HG03558 (cell line): ENCODE data around the gene PALD1.
"Not testable (repeated sequence)": the region's sequence is repeated elsewhere in the genome, so short reads cannot be mapped to it uniquely, and the experiment has no call there.

Experiments used
- ATAC-seq: cut with Tn5 transposase; IDR thresholded peaks from one replicate; pipeline ENCODE4 v1.9.1; 2021; ENCODE audit warnings: moderate number of reproducible peaks; ENCODE audit not compliant: unreplicated experiment; ENCODE audit errors: extremely low read depth

Gene PALD1

GRCh38 chr10:70480239-70480861 is 1.8 kb downstream of the PALD1 start:
- no peak for ATAC-seq

- ATAC-seq = no peak
Measured at GRCh38 chr10:70481105-70481504, 2.5 kb downstream of the PALD1 start.

DNA sequence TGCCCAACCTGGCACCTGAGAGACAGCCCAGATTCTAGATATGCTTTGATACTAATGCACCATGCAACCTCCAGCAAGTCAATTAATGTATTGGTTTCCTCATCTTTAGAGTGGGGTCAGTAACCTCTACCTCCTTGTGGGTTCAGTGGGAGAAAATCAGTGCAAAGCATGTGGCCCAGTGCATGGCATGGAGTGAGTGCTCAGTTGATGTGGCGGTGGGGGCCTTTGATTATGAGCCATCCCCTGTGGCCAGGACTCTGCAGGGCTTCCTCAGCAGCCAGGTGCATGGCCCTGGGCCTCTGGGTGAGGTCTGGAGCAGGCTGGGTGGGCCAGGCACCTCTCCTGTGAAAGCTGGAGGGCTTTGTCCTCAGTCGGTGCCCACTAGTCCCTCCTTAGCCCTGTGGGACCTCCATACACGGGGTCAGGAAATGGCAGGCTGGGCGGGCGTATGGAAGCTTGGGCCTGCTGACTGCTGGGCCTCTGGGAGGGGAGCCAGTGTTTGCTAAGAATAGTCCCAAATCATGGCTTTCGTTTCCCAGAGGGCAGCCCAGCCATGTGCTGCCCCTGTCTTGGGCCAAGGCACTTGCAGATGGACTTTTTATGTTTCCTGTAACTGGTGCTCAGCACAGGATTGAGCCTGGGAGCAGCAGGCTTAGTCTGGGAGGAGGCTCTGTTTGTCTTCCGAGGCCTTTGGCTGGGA is 3.4 kb downstream of the PALD1 start:
- no peak for ATAC-seq

GRCh38 chr10:70482982-70483760 is 4.6 kb downstream of the PALD1 start:
- ATAC-seq = no peak

GRCh38 chr10:70483872-70484271 is 5.3 kb downstream of the PALD1 start:
- ATAC-seq = not testable (repeated sequence)

- ATAC-seq = no peak
Measured at GRCh38 chr10:70487824-70488223, 9.3 kb downstream of the PALD1 start.

DNA sequence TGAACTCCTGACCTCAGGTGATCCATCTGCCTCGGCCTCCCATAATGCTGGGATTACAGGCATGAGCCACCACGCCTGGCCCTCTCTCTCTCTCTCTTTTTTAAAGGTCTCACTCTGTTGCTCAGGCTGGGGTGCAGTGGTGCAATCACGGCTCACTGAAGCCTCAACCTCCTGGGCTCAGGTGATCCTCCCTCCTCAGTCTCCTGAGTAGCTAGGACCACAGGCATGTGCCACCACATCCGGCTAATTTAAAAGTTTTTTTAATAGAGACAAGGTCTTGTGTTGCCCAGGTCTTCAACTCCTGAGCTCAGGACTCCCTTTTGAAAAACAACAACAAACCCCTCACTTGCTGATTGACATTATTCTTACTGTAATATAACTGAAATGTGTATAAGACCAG is 11.6 kb downstream of the PALD1 start:
- ATAC-seq = no peak

GRCh38 chr10:70491614-70492013 is 13.0 kb downstream of the PALD1 start:
- no peak for ATAC-seq

GRCh38 chr10:70492786-70493659 is 14.5 kb downstream of the PALD1 start:
- no peak for ATAC-seq

DNA sequence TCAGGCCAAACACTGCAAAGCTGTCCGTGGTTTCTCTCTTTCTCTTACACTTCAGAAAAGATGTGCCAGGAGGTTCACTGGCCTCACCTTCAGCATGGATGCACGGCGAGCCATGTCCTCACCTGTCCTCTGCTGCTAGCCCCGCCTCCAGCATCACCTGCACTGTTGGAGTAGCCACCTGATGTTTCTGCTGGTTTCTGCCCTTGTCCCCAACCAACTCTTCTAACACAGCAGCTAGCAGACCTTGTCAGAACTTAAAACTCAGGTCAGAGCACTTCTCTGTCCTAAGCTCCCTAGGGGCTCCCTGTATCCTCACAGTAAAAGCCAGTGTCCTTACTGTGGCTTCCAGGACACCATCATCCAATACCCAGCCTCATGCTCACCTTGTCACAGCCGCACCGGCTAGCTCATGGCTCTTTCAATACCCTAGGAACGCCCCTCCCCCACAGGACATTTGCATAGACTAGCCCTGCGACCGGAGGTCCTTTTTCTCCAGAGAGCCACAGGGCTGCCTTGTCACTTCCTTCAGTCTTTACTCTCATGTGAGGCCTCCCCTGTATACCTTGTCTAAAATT is 15.2 kb downstream of the PALD1 start:
- peak; percentile 60 for ATAC-seq

DNA sequence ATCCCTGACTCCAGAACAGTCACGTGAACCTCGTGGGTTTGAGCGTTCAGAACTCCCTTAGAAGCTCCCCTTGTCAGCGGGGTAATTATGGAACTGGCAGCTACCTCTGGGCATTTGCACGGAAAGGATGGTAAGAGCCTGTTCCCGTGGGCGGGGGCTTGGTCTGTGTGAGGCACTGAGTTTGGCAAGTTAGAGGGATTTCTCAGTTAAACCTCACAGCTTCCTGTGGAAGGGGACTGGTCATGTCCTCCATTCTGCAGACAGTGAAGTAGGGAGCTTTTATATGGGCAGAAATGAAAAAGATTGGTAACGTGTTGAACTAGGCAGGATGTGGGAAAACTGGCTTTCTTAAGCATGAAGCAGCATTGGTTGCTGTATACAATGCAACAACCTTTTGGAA is 16.0 kb downstream of the PALD1 start:
- ATAC-seq = no peak

DNA sequence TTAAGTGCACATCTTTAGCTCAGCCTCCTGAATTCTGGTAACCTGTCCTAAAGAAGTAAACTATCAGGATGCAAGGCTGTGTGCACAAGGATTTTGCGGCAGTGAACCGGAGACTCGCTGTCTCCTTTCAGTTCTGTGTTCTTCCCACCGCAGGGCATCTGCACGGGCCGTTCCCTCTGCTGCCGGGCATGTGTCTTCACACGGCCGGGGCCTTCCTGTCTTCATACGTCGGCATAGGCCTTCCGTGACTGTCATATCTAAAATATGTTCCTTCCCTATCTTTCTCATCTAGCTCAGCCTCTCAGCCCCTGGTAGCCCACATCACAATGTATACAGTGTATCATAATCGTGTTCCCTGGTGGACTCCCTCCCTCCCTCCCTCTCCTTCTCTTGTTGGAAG is 16.4 kb downstream of the PALD1 start:
- ATAC-seq = no peak

GRCh38 chr10:70495691-70496261 is 17.2 kb downstream of the PALD1 start:
- no peak for ATAC-seq

- no peak for ATAC-seq
Measured at GRCh38 chr10:70496341-70497119, 18.0 kb downstream of the PALD1 start.

DNA sequence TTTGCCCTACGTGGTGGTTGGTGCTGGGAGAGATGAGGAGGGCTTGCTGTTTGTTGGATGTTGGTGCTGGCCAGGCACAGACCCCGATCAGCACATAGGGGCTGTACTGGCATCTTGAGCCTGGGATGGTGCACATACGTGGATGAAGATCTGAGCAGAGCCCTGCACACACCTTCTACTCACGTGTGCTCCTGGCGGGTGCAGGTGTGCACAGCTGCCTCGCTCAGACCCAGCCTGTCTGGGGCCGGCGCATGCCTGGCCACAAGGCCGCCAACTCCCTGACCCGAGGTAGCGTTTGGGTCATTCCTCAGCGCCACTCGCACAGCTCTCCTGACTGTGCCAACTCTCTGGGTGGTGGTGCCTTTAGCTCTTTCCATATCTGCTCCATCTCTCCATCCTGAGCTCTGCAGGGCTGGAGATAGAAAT is 18.6 kb downstream of the PALD1 start:
- ATAC-seq = no peak

GRCh38 chr10:70498970-70499835 is 20.6 kb downstream of the PALD1 start:
- ATAC-seq = no peak

DNA sequence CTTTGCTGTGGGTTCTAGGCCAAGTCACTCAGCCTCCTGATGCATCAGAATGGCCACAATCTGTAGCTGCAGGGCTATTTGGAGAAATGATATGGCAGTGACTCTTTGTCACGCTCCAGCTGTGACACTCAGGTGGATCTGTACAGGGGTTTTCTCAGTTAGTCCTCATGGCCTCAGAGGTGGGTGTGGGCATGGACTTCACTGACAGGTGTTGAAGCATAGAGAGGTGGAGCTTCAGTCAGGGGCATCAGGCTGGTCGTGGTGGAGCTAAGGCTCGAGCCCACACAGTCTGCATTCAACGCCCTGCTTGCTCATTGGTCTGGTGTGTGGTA is 21.2 kb downstream of the PALD1 start:
- no peak for ATAC-seq

- ATAC-seq = no peak
Measured at GRCh38 chr10:70500368-70500767, 21.8 kb downstream of the PALD1 start.
